ENCODE results near the gene TNFAIP8L1. TPM values are rescaled to one million over a fixed set of nuclear protein-coding genes. Genes with fewer than 3 reads are reported as not detected.

The TNFAIP8L1 gene
- total RNA-seq, 4 donors from 2014 or later, result 4.5 to 12.0 (median 8.5) TPM

- Histone ChIP-seq H3K36me3 (peaks cover 0 to 34% (median 16%) of the 10 kb centered on the region in 4 donors), H3K4me1 (peaks cover 0 to 6% (median under 1%) of the 10 kb centered on the region in 4 donors), H3K27ac (no peak overlapping the region), H3K4me3 (no peak overlapping the region), H3K27me3 (no peaks in the 10 kb centered on the region), H3K9me3 (no peaks in the 10 kb centered on the region)
- DNase-seq, result no peak
- WGBS, 2 donors (ENCODE audit: low coverage in 1 of 2), result 70 to 86% methylated on average over 8 to 14 of the region's 14 CpGs
- no peak for TF ChIP-seq EP300 (IDR thresholded peaks at IDR 0.05; ENCODE audit: low read depth)
- no peak for TF ChIP-seq POLR2A (IDR thresholded peaks at IDR 0.05)
- no peak for TF ChIP-seq CTCF (IDR thresholded peaks at IDR 0.05)
- TF ChIP-seq POLR2AphosphoS5 (IDR thresholded peaks at IDR 0.05), result no peak
- intact Hi-C loops (cut with DNase I; ENCODE audit: low total_unique reads) (no loop called here), in situ Hi-C loops (cut with MboI; ENCODE audit: low pct_ligation_motif_present in 1 of 4, low pct_unique_long_range_greater_than_20kb in 1 of 4, low sequenced_read_pairs in 3 of 4) (no loop called here)
These were observed 17.9 kb downstream of the TNFAIP8L1 start for GRCh38 chr19:4657262-4657661.

GRCh38 chr19:4657835-4658234 is 18.5 kb downstream of the TNFAIP8L1 start:
- intact Hi-C loops (cut with DNase I; ENCODE audit: low total_unique reads), result no loop called here
- peaks cover 0 to 6% (median 2%) of the 10 kb centered on the region in 4 donors for H3K4me1 ChIP-seq
- no peaks in the 10 kb centered on the region for H3K9me3 ChIP-seq
- H3K27ac ChIP-seq, result no peak overlapping the region
- no peaks in the 10 kb centered on the region for H3K27me3 ChIP-seq
- in situ Hi-C loops (cut with MboI; ENCODE audit: low pct_ligation_motif_present in 1 of 4, low pct_unique_long_range_greater_than_20kb in 1 of 4, low sequenced_read_pairs in 3 of 4), result no loop called here
- TF ChIP-seq POLR2AphosphoS5 (IDR thresholded peaks at IDR 0.05) (no peak), CTCF (IDR thresholded peaks at IDR 0.05) (no peak), EP300 (IDR thresholded peaks at IDR 0.05; ENCODE audit: low read depth) (no peak), POLR2A (IDR thresholded peaks at IDR 0.05) (no peak)
- no peak for DNase-seq
- no peak overlapping the region for H3K4me3 ChIP-seq
- 90 to 94% methylated on average over 2 to 8 of the region's 8 CpGs for WGBS, 2 donors (ENCODE audit: low coverage in 1 of 2)
- H3K36me3 ChIP-seq, result peaks cover 0 to 34% (median 16%) of the 10 kb centered on the region in 4 donors

- Histone ChIP-seq H3K4me3 (no peak overlapping the region), H3K27me3 (no peaks in the 10 kb centered on the region), H3K4me1 (peaks cover 0 to 6% (median 2%) of the 10 kb centered on the region in 4 donors), H3K9me3 (no peaks in the 10 kb centered on the region), H3K36me3 (peaks cover 0 to 34% (median 16%) of the 10 kb centered on the region in 4 donors), H3K27ac (no peak overlapping the region)
- in situ Hi-C loops (cut with MboI; ENCODE audit: low pct_ligation_motif_present in 1 of 4, low pct_unique_long_range_greater_than_20kb in 1 of 4, low sequenced_read_pairs in 3 of 4), result no loop called here
- intact Hi-C loops (cut with DNase I; ENCODE audit: low total_unique reads), result no loop called here
- 87 to 96% methylated on average over 5 to 15 of the region's 15 CpGs for WGBS, 2 donors (ENCODE audit: low coverage in 1 of 2)
- TF ChIP-seq CTCF (IDR thresholded peaks at IDR 0.05) (peak in 4 of 5 experiments; percentile 27 to 37 (median 32)), POLR2A (IDR thresholded peaks at IDR 0.05) (no peak)
- DNase-seq, result peak; percentile 33
These were observed 21.0 kb downstream of the TNFAIP8L1 start for GRCh38 chr19:4660181-4660791.

- intact Hi-C loops (cut with DNase I; ENCODE audit: low total_unique reads), result no loop called here
- 82% methylated on average over 4 of the region's 4 CpGs; no CpG with 5 or more reads in 1 of the 2 donors for WGBS, 2 donors (ENCODE audit: low coverage in 1 of 2)
- H3K9me3 ChIP-seq, result no peaks in the 10 kb centered on the region
- no peak for DNase-seq
- H3K27me3 ChIP-seq, result no peaks in the 10 kb centered on the region
- H3K4me3 ChIP-seq, result no peak overlapping the region
- peaks cover 0 to 6% (median 2%) of the 10 kb centered on the region in 4 donors for H3K4me1 ChIP-seq
- peaks cover 0 to 34% (median 16%) of the 10 kb centered on the region in 4 donors for H3K36me3 ChIP-seq
- in situ Hi-C loops (cut with MboI; ENCODE audit: low pct_ligation_motif_present in 1 of 4, low pct_unique_long_range_greater_than_20kb in 1 of 4, low sequenced_read_pairs in 3 of 4), result no loop called here
- peak overlapping the region in 2 of 4 donors; percentile 28 to 37 for H3K27ac ChIP-seq
- TF ChIP-seq POLR2AphosphoS5 (IDR thresholded peaks at IDR 0.05), result no peak
- no peak for TF ChIP-seq EP300 (IDR thresholded peaks at IDR 0.05; ENCODE audit: low read depth)
- no peak for TF ChIP-seq CTCF (IDR thresholded peaks at IDR 0.05)
- no peak for TF ChIP-seq POLR2A (IDR thresholded peaks at IDR 0.05)
These were observed 21.7 kb downstream of the TNFAIP8L1 start for GRCh38 chr19:4660993-4661392.
